NCI-H2081 (cell line): ENCODE data around the gene KRT34.
"Not testable (repeated sequence)": the region's sequence is repeated elsewhere in the genome, so short reads cannot be mapped to it uniquely, and the experiment has no call there.

Source experiments
- DNase-seq, 2 experiments: peaks; one replicate each; lab custom pipeline; 2025; lab: John Stamatoyannopoulos, UW

KRT34 gene

GRCh38 chr17:41404024-41404671 lies 22.0 kb upstream of the KRT34 start:
- DNase-seq: no peak

- no peak for DNase-seq
Measured at GRCh38 chr17:41403404-41404023, 21.4 kb upstream of the KRT34 start.

- DNase-seq: no peak
Measured at GRCh38 chr17:41402161-41402560, 20.1 kb upstream of the KRT34 start.

- no peak for DNase-seq
Measured at GRCh38 chr17:41396996-41397660, 15.0 kb upstream of the KRT34 start, which contains the start of gene KRT31. Gene KRT31, minus strand, starts transcription at chr17:41397608. Its CDS starts 69 bp downstream, at chr17:41397539.

- no peak for DNase-seq
Measured at GRCh38 chr17:41396340-41396739, 14.2 kb upstream of the KRT34 start.

- DNase-seq: no peak
Measured at GRCh38 chr17:41395611-41396010, 13.5 kb upstream of the KRT34 start.

GRCh38 chr17:41395044-41395443 lies 12.9 kb upstream of the KRT34 start:
- DNase-seq: not testable (repeated sequence)

- DNase-seq: no peak
Measured at GRCh38 chr17:41394254-41394996, 12.3 kb upstream of the KRT34 start.

- no peak for DNase-seq
Measured at GRCh38 chr17:41393826-41394225, 11.7 kb upstream of the KRT34 start.

GRCh38 chr17:41393294-41393693 lies 11.2 kb upstream of the KRT34 start:
- no peak for DNase-seq

- DNase-seq: no peak
Measured at GRCh38 chr17:41392278-41392677, 10.2 kb upstream of the KRT34 start.

- DNase-seq: no peak
Measured at GRCh38 chr17:41391535-41391934, 9.4 kb upstream of the KRT34 start.

- no peak for DNase-seq
Measured at GRCh38 chr17:41390411-41390938, 8.4 kb upstream of the KRT34 start.

- DNase-seq: no peak
Measured at GRCh38 chr17:41387670-41388069, 5.6 kb upstream of the KRT34 start.

- no peak for DNase-seq
Measured at GRCh38 chr17:41386227-41386626, 4.1 kb upstream of the KRT34 start.

- no peak for DNase-seq
Measured at GRCh38 chr17:41383690-41384089, 1.6 kb upstream of the KRT34 start.

GRCh38 chr17:41382394-41382793 lies 288 bp upstream of the KRT34 start:
- DNase-seq: no peak

- not testable (repeated sequence) for DNase-seq
Measured at GRCh38 chr17:41380091-41380490, 2.0 kb downstream of the KRT34 start.

- DNase-seq: no peak
Measured at GRCh38 chr17:41377546-41377945, 4.6 kb downstream of the KRT34 start.

- no peak for DNase-seq
Measured at GRCh38 chr17:41369713-41370112, 12.4 kb downstream of the KRT34 start, which contains the start of gene KRT33B. Gene KRT33B, minus strand, starts transcription at chr17:41369813. Its CDS starts 63 bp downstream, at chr17:41369750.

- DNase-seq: no peak
Measured at GRCh38 chr17:41369023-41369422, 13.1 kb downstream of the KRT34 start.

- DNase-seq: no peak
Measured at GRCh38 chr17:41367426-41368075, 14.6 kb downstream of the KRT34 start.
